Ovary (tissue), 9 donors: Measurements from ENCODE around the gene TTC7B. TPM values are rescaled to one million over a fixed set of nuclear protein-coding genes. Genes with fewer than 3 reads are reported as not detected.

Source experiments
- DNase-seq, 5 donors: peaks; one replicate each; pipeline ENCODE4 v3.0.0-alpha.2; 2019 to 2020
- H3K27ac ChIP-seq, 2 donors: fragments of 200-600 bp; one replicate each; pipeline versions ENCODE4 v1.5.1 to v1.8.0; 2019 to 2022
- H3K27me3 ChIP-seq: fragments of 200-600 bp; one replicate; pipeline ENCODE4 v1.8.0; 2022
- H3K36me3 ChIP-seq: fragments of 200-600 bp; sonication (generic); one replicate; pipeline ENCODE4 v1.5.1; 2019
- H3K4me1 ChIP-seq: one replicate; pipeline ENCODE4 v1.8.1; 2013; ENCODE audit warnings: mild to moderate bottlenecking, moderate library complexity; ENCODE audit not compliant: insufficient read depth
- H3K4me3 ChIP-seq: fragments of 200-600 bp; sonication (generic); one replicate; pipeline ENCODE4 v1.5.1; 2017
- H3K9me3 ChIP-seq, 2 donors: fragments of 200-600 bp in 1 of 2; sonication (generic) in 1 of 2; one replicate each; pipeline versions ENCODE4 v1.5.1 to v1.8.1; 2013 to 2019; ENCODE audit warnings: mild to moderate bottlenecking in 1 of 2, moderate library complexity in 1 of 2
- CTCF ChIP-seq, 3 donors: fragments of 450-650 bp in 2 of 3; fragments of 200-600 bp in 1 of 3; IDR thresholded peaks; one replicate each; pipeline versions ENCODE4 v1.5.1 to v1.8.0; 2016 to 2022; ENCODE audit warnings: antibody characterized with exemption in 3 of 3, mild to moderate bottlenecking in 1 of 3
- EP300 ChIP-seq: sonication (generic); formaldehyde crosslinking; IDR thresholded peaks from one replicate; pipeline ENCODE4 v1.6.1; 2017; ENCODE audit warnings: antibody characterized with exemption
- POLR2A ChIP-seq: fragments of 450-650 bp; IDR thresholded peaks from one replicate; pipeline ENCODE4 v1.6.1; 2017; ENCODE audit warnings: antibody characterized with exemption, mild to moderate bottlenecking, moderate library complexity
- WGBS, 3 donors: extraction: QIAGEN DNeasy Blood & Tissue Kit in 1 of 3; methylation state at CpG; one replicate each; pipeline versions ENCODE4 v1.1.5 to v1.1.7; 2013 to 2017; 5-methylcytosine and 5-hydroxymethylcytosine counted together
- intact Hi-C, 4 donors: fragments of 100-400 bp; cut with DNase I; formaldehyde crosslinking; loops; one replicate each; pipeline versions ENCODE4 v1.11.0 to v1.15.1; 2022 to 2023
- polyA plus RNA-seq, 2 donors: library from polyadenylated mRNA; stranded (reverse); fragments of 200-250 nt in 1 of 2; fragments of 350-450 nt in 1 of 2; fragmentation: Illumina TruSeq in 1 of 2; extraction: RNeasy Lipid Tissue Mini Kit (QIAGEN cat#74804) in 1 of 2; gene quantifications; one replicate each; pipeline ENCODE4 v1.2.3, GENCODE V29; 2013 to 2014
- total RNA-seq, 7 donors: library from RNA; depleted of rRNA in 2 of 7; stranded (reverse); fragments of >200 nt in 2 of 7; fragmentation: NEBNext Ultra II Directional in 3 of 7; extraction: Animal tissue kit (Norgen Biotek cat#: 25700) in 3 of 7; gene quantifications; one replicate each; pipeline versions ENCODE4 v1.1.0 to v1.2.4, GENCODE V29; 2016 to 2023
- donor health status: DM: no; HTN: no; CAD: no; lungs with moderate emphysema.
- donor health status: DM: no; HTN: no; CAD: no.
- donor health status: Bipolar disorder and iron deficiency.
- donor health status: DM: yes; HTN: yes; CAD: no.
- donor health status: DM: no; HTN: no; CAD: no.
- donor health status: DM: yes; HTN: yes; CAD: no.

The TTC7B gene
- total and polyA plus RNA-seq, 9 donors = 18.2 to 39.5 (median 34.2) TPM

DNA sequence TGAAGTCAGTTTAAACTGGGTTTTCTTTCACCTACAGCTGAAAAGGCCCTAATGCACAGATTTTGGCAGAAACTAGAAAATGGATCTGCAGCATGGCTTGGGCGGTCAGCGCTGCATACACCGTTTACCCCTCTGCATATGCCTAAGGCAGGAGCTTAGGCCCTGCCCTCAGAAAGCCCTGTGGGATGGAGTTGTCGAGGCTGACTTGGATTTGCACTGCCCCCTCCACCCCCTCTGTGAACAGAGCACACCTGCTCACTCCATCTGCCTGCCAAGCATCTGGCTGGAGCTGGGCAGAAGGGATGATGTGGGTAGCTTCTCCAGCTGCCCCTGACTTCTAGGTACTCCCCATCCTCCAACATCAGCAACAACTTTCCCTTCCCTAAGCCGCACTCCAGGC is 41.9 kb downstream of the TTC7B start:
- no peak for DNase-seq
- Histone ChIP-seq H3K27me3 (no peaks in the 10 kb centered on the region), H3K27ac (no peak overlapping the region), H3K9me3 (no peaks in the 10 kb centered on the region), H3K4me3 (no peak overlapping the region), H3K4me1 (no peaks in the 10 kb centered on the region), H3K36me3 (no peaks in the 10 kb centered on the region)
- 85 to 88% (median 87%) methylated on average over 5 of the region's 5 CpGs for WGBS, 3 donors
- TF ChIP-seq EP300 = no peak
- no peak for TF ChIP-seq POLR2A
- no peak for TF ChIP-seq CTCF (IDR thresholded peaks at IDR 0.05)
- intact Hi-C loops = no loop called here

GRCh38 chr14:90773705-90774104 is 42.5 kb downstream of the TTC7B start:
- no peak for TF ChIP-seq CTCF (IDR thresholded peaks at IDR 0.05)
- TF ChIP-seq POLR2A = no peak
- no peak for TF ChIP-seq EP300
- no peaks in the 10 kb centered on the region for H3K27me3 ChIP-seq
- no peaks in the 10 kb centered on the region for H3K4me1 ChIP-seq
- WGBS, 3 donors = 68 to 76% (median 71%) methylated on average over 4 of the region's 4 CpGs
- H3K27ac ChIP-seq = no peak overlapping the region
- intact Hi-C loops = no loop called here
- H3K4me3 ChIP-seq = no peak overlapping the region
- H3K36me3 ChIP-seq = no peaks in the 10 kb centered on the region
- no peak for DNase-seq
- H3K9me3 ChIP-seq = no peaks in the 10 kb centered on the region

DNA sequence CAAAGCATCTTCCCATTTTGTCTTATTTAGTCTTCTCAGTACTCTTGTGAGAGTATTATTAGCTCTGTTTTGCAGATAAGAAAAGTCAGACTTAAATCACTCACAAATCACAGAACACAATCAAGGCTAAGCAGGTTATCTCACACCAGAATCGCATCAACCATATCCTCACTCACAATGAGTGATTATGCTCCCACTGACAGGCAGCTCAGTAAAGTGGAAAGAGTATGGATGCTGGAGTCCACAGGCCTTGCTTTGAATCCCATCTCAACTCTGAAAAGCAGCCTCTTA is 43.1 kb downstream of the TTC7B start:
- Histone ChIP-seq H3K27ac (no peak overlapping the region), H3K4me1 (no peaks in the 10 kb centered on the region), H3K27me3 (no peaks in the 10 kb centered on the region), H3K36me3 (no peaks in the 10 kb centered on the region), H3K4me3 (no peak overlapping the region), H3K9me3 (no peaks in the 10 kb centered on the region)
- no peak for TF ChIP-seq POLR2A
- no peak for TF ChIP-seq EP300
- no peak for TF ChIP-seq CTCF (IDR thresholded peaks at IDR 0.05)
- 42 to 76% (median 50%) methylated on average over 1 of the region's 1 CpG for WGBS, 3 donors
- intact Hi-C loops = no loop called here
- no peak for DNase-seq

GRCh38 chr14:90767899-90768298 is 48.3 kb downstream of the TTC7B start:
- H3K27me3 ChIP-seq = no peaks in the 10 kb centered on the region
- no peaks in the 10 kb centered on the region for H3K36me3 ChIP-seq
- no peak overlapping the region for H3K27ac ChIP-seq
- H3K4me1 ChIP-seq = no peaks in the 10 kb centered on the region
- H3K4me3 ChIP-seq = no peak overlapping the region
- no peak for TF ChIP-seq CTCF (IDR thresholded peaks at IDR 0.05)
- no peak for TF ChIP-seq EP300
- no peak for TF ChIP-seq POLR2A
- no peak for DNase-seq
- peaks cover 0 to 3% of the 10 kb centered on the region in 2 donors for H3K9me3 ChIP-seq
- intact Hi-C loops = no loop called here
